CD14-positive monocyte (primary cell): ENCODE measurements around the gene ANKLE1. TPM values are rescaled to one million over a fixed set of nuclear protein-coding genes. Genes with fewer than 3 reads are reported as not detected.

ENCODE experiments used
- DNase-seq, 3 donors: peaks; one replicate each; pipeline ENCODE4 v3.0.0-alpha.2; 2011 to 2022
- H2AFZ ChIP-seq: 2 replicates; pipeline ENCODE4 v1.6.0; 2012; ENCODE audit warnings: mild to moderate bottlenecking, low read depth, low read length, inconsistent platforms; ENCODE audit not compliant: insufficient read depth, poor library complexity, severe bottlenecking
- H3K27ac ChIP-seq, 2 donors: 1 replicate in 1 of 2; 2 replicates in 1 of 2; pipeline ENCODE4 v1.5.1; 2012 to 2013; ENCODE audit warnings: low read length in 2 of 2, control low read depth in 1 of 2, inconsistent platforms in 1 of 2, low read depth in 1 of 2, mild to moderate bottlenecking in 1 of 2
- H3K27me3 ChIP-seq, 2 donors: one replicate each; pipeline versions ENCODE4 v1.6.0 to v1.6.1; 2011 to 2013; ENCODE audit warnings: low read length in 2 of 2; ENCODE audit not compliant: control insufficient read depth in 2 of 2, insufficient read depth in 2 of 2
- H3K36me3 ChIP-seq, 2 donors: replicated peaks in 1 of 2; 1 replicate in 1 of 2; 2 replicates in 1 of 2; pipeline versions ENCODE4 v1.5.1 to v1.6.1; 2012 to 2013; ENCODE audit warnings: low read length in 2 of 2, control low read depth in 1 of 2, inconsistent platforms in 1 of 2, mild to moderate bottlenecking in 1 of 2; ENCODE audit not compliant: insufficient read depth in 2 of 2, control insufficient read depth in 1 of 2
- H3K4me1 ChIP-seq, 2 donors: 1 replicate in 1 of 2; 2 replicates in 1 of 2; pipeline versions ENCODE4 v1.5.1 to v1.6.1; 2012 to 2013; ENCODE audit warnings: low read length in 2 of 2, control low read depth in 1 of 2, inconsistent platforms in 1 of 2, mild to moderate bottlenecking in 1 of 2, moderate library complexity in 1 of 2; ENCODE audit not compliant: insufficient read depth in 2 of 2, control insufficient read depth in 1 of 2
- H3K4me2 ChIP-seq: replicated peaks from 2 replicates; pipeline ENCODE3; 2012; ENCODE audit warnings: low read length, moderate library complexity, mild to moderate bottlenecking; ENCODE audit not compliant: poor library complexity, severe bottlenecking; ENCODE audit errors: extremely low read depth
- H3K4me3 ChIP-seq, 3 experiments: fragments of 200-600 bp in 1 of 3; sonication (generic) in 1 of 3; replicated peaks in 1 of 3; 1 replicate in 2 of 3; 2 replicates in 1 of 3; pipeline ENCODE4 v1.5.1; 2011 to 2013; ENCODE audit warnings: low read length in 3 of 3, mild to moderate bottlenecking in 3 of 3, control low read depth in 2 of 3, low read depth in 2 of 3, inconsistent platforms in 1 of 3, moderate library complexity in 1 of 3
- H3K79me2 ChIP-seq: 2 replicates; pipeline ENCODE4 v1.6.0; 2012; ENCODE audit warnings: mild to moderate bottlenecking, control low read depth, inconsistent platforms, low read length, moderate library complexity; ENCODE audit not compliant: insufficient read depth
- H3K9ac ChIP-seq: 2 replicates; pipeline ENCODE4 v1.6.0; 2017; ENCODE audit warnings: low read length, mild to moderate bottlenecking; ENCODE audit not compliant: insufficient read depth, poor library complexity, severe bottlenecking
- H3K9me3 ChIP-seq, 2 donors: replicated peaks in 1 of 2; 1 replicate in 1 of 2; 2 replicates in 1 of 2; pipeline versions ENCODE4 v1.5.1 to v1.6.1; 2012 to 2013; ENCODE audit warnings: low read length in 2 of 2, control low read depth in 1 of 2; ENCODE audit not compliant: control insufficient read depth in 1 of 2, insufficient read depth in 1 of 2
- H4K20me1 ChIP-seq: 2 replicates; pipeline ENCODE4 v1.6.0; 2012; ENCODE audit warnings: mild to moderate bottlenecking, low read length, control low read depth, moderate library complexity; ENCODE audit not compliant: insufficient read depth
- H3K27ac Mint-ChIP-seq, 7 donors: one replicate each; pipeline ENCODE4 v1.8.0; 2020; ENCODE audit warnings: mild to moderate bottlenecking in 7 of 7, mixed read lengths in 7 of 7, moderate library complexity in 6 of 7, inconsistent platforms in 2 of 7
- H3K27me3 Mint-ChIP-seq, 3 donors: one replicate each; pipeline ENCODE4 v1.8.0; 2021 to 2022; ENCODE audit warnings: low read depth in 3 of 3, mild to moderate bottlenecking in 3 of 3, mixed read lengths in 3 of 3, moderate library complexity in 3 of 3, inconsistent platforms in 1 of 3
- H3K36me3 Mint-ChIP-seq, 2 donors: one replicate each; pipeline ENCODE4 v1.8.0; 2020; ENCODE audit warnings: mixed read lengths in 2 of 2, inconsistent platforms in 1 of 2, mild to moderate bottlenecking in 1 of 2
- H3K4me1 Mint-ChIP-seq: one replicate; pipeline ENCODE4 v1.8.0; 2020; ENCODE audit warnings: mild to moderate bottlenecking, mixed read lengths
- H3K4me3 Mint-ChIP-seq, 2 donors: one replicate each; pipeline ENCODE4 v1.8.0; 2020; ENCODE audit warnings: mild to moderate bottlenecking in 2 of 2, mixed read lengths in 2 of 2, moderate library complexity in 1 of 2
- H3K9me3 Mint-ChIP-seq, 7 donors: one replicate each; pipeline ENCODE4 v1.8.0; 2020 to 2022; ENCODE audit warnings: mixed read lengths in 7 of 7, mild to moderate bottlenecking in 6 of 7, moderate library complexity in 6 of 7, inconsistent platforms in 2 of 7
- CTCF ChIP-seq: fragments of 200-600 bp; IDR thresholded peaks from one replicate; pipeline ENCODE4 v1.8.0; 2022; ENCODE audit warnings: antibody characterized with exemption, mild to moderate bottlenecking
- WGBS: methylation state at CpG from one replicate; pipeline ENCODE4 v1.1.5; 2013; ENCODE audit warnings: missing lambda C conversion rate; ENCODE audit not compliant: insufficient coverage; 5-methylcytosine and 5-hydroxymethylcytosine counted together
- intact Hi-C, 2 donors: fragments of 100-400 bp; cut with micrococcal nuclease; formaldehyde crosslinking; loops; one replicate each; pipeline versions ENCODE4 v1.15.0 to v1.15.1; 2023
- polyA plus RNA-seq, 3 donors: library from polyadenylated mRNA; depleted of rRNA in 1 of 3; unstranded in 2 of 3; stranded (reverse) in 1 of 3; fragments of 300-500 nt in 2 of 3; fragments of >200 nt in 1 of 3; fragmentation: Illumina TruSeq in 2 of 3; gene quantifications; 1 replicate in 2 of 3; 2 replicates in 1 of 3; pipeline ENCODE4 v1.2.3, GENCODE V29; 2012 to 2021

The ANKLE1 gene
- polyA plus RNA-seq, 3 donors: 1.3 to 8.5 (median 2.2) TPM

- Histone ChIP-seq H3K27ac (no peak overlapping the region), H3K36me3 (peaks cover 29 to 48% of the 10 kb centered on the region in 2 donors), H3K4me1 (peaks cover 15 to 26% of the 10 kb centered on the region in 2 donors), H3K9me3 (no peaks in the 10 kb centered on the region), H4K20me1 (peaks cover 48% of the 10 kb centered on the region), H3K27me3 (no peaks in the 10 kb centered on the region), H3K4me3 (no peak overlapping the region), H2AFZ (no peak overlapping the region), H3K4me2 (no peak overlapping the region), H3K9ac (no peak overlapping the region), H3K79me2 (peaks cover 46% of the 10 kb centered on the region)
- Mint-ChIP-seq H3K9me3 (no peaks in the 10 kb centered on the region), H3K27me3 (peaks cover 0 to 1% (median 0%) of the 10 kb centered on the region in 3 donors), H3K27ac (peak overlapping the region in 2 of 7 donors; percentile 48 to 72), H3K4me3 (no peak overlapping the region), H3K4me1 (peaks cover 29% of the 10 kb centered on the region), H3K36me3 (peaks cover 29 to 63% of the 10 kb centered on the region in 2 donors)
- 99% methylated on average over 17 of the region's 19 CpGs for WGBS
- intact Hi-C loops: no loop called here
- DNase-seq: no peak
- TF ChIP-seq CTCF: no peak
Observed at GRCh38 chr19:17314007-17314593, 32.4 kb downstream of the ANKLE1 start.

- Histone ChIP-seq H3K4me1 (peaks cover 7 to 12% of the 10 kb centered on the region in 2 donors), H3K9ac (no peak overlapping the region), H3K4me3 (no peak overlapping the region), H3K4me2 (no peak overlapping the region), H3K9me3 (no peaks in the 10 kb centered on the region), H3K27ac (no peak overlapping the region), H3K36me3 (peaks cover 54 to 57% of the 10 kb centered on the region in 2 donors), H3K79me2 (peaks cover 4% of the 10 kb centered on the region), H4K20me1 (peaks cover 32% of the 10 kb centered on the region), H3K27me3 (peaks cover 0 to 2% of the 10 kb centered on the region in 2 donors), H2AFZ (no peak overlapping the region)
- peaks cover 47 to 83% of the 10 kb centered on the region in 2 donors for H3K36me3 Mint-ChIP-seq
- no peak overlapping the region for H3K27ac Mint-ChIP-seq
- intact Hi-C loops: no loop called here
- WGBS: 40% methylated on average over 2 of the region's 6 CpGs
- H3K27me3 Mint-ChIP-seq: peaks cover 4 to 13% (median 10%) of the 10 kb centered on the region in 3 donors
- peaks cover 18% of the 10 kb centered on the region for H3K4me1 Mint-ChIP-seq
- no peak for DNase-seq
- no peak for TF ChIP-seq CTCF
- H3K9me3 Mint-ChIP-seq: peaks cover 0 to 2% (median 0%) of the 10 kb centered on the region in 7 donors
- H3K4me3 Mint-ChIP-seq: no peak overlapping the region
Observed at GRCh38 chr19:17318966-17319365, 37.3 kb downstream of the ANKLE1 start.
